ENCODE data around the gene ADAMTS19.

DNA sequence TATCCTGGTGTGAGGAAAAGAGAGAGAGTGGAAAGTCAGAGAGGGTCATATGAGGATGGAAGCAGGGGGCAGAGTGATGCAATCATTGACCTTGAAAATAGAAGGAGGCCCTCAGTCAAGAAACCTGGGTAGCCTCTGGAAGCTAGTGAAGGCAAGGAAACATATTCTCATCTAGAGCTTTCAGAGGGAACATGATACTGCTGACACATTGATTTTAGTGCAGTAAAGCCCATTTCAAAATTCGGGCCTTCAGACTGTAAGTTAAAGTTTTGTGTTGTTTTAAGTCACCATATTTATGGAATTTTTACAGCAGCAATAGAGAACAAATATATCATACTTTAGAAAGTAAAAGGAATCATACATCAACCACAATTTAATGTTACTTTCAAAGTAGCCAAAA lies 87.0 kb downstream of the ADAMTS19 start:
- TF ChIP-seq, protein P1, sequence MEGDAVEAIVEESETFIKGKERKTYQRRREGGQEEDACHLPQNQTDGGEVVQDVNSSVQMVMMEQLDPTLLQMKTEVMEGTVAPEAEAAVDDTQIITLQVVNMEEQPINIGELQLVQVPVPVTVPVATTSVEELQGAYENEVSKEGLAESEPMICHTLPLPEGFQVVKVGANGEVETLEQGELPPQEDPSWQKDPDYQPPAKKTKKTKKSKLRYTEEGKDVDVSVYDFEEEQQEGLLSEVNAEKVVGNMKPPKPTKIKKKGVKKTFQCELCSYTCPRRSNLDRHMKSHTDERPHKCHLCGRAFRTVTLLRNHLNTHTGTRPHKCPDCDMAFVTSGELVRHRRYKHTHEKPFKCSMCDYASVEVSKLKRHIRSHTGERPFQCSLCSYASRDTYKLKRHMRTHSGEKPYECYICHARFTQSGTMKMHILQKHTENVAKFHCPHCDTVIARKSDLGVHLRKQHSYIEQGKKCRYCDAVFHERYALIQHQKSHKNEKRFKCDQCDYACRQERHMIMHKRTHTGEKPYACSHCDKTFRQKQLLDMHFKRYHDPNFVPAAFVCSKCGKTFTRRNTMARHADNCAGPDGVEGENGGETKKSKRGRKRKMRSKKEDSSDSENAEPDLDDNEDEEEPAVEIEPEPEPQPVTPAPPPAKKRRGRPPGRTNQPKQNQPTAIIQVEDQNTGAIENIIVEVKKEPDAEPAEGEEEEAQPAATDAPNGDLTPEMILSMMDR (IDR thresholded peaks at IDR 0.05) = no peak
- no peak for TF ChIP-seq POLR2A (IDR thresholded peaks at IDR 0.05)
